Rectal smooth muscle tissue (tissue), 1 donor: ENCODE data around the gene SLC7A10.
"Not testable (repeated sequence)": the region's sequence is repeated elsewhere in the genome, so short reads cannot be mapped to it uniquely, and the experiment has no call there.

Experiments
- H3K27ac ChIP-seq: one replicate; pipeline ENCODE4 v1.7.0; 2013; ENCODE audit warnings: low read depth, low read length, inconsistent platforms
- H3K27me3 ChIP-seq: one replicate; pipeline ENCODE4 v1.7.0; 2013; ENCODE audit warnings: low read length; ENCODE audit not compliant: control insufficient read depth, insufficient read depth
- H3K36me3 ChIP-seq: one replicate; pipeline ENCODE4 v1.7.0; 2013; ENCODE audit warnings: low read length; ENCODE audit not compliant: control insufficient read depth, insufficient read depth
- H3K4me1 ChIP-seq: one replicate; pipeline ENCODE4 v1.7.0; 2013; ENCODE audit warnings: low read length; ENCODE audit not compliant: control insufficient read depth, insufficient read depth
- H3K4me3 ChIP-seq: one replicate; pipeline ENCODE4 v1.7.0; 2013; ENCODE audit warnings: low read length
- H3K9ac ChIP-seq: one replicate; pipeline ENCODE4 v1.7.0; 2013; ENCODE audit warnings: low read length

SLC7A10 gene

GRCh38 chr19:33176670-33177416, 48.8 kb downstream of the SLC7A10 start:
- H3K36me3 ChIP-seq: no peaks in the 10 kb centered on the region
- H3K27ac ChIP-seq: peak overlapping the region; percentile 90
- H3K4me3 ChIP-seq: peak overlapping the region; percentile 85
- peak overlapping the region; percentile 63 for H3K9ac ChIP-seq
- H3K27me3 ChIP-seq: no peaks in the 10 kb centered on the region
- H3K4me1 ChIP-seq: peaks cover 9% of the 10 kb centered on the region

- H3K27ac ChIP-seq: peak overlapping the region; percentile 90
Measured at GRCh38 chr19:33175886-33176669, 49.6 kb downstream of the SLC7A10 start.

GRCh38 chr19:33175156-33175782, 50.4 kb downstream of the SLC7A10 start:
- Histone ChIP-seq H3K27me3 (no peaks in the 10 kb centered on the region), H3K4me3 (no peak overlapping the region), H3K9ac (no peak overlapping the region), H3K4me1 (peaks cover 9% of the 10 kb centered on the region), H3K36me3 (no peaks in the 10 kb centered on the region), H3K27ac (no peak overlapping the region)

More at GRCh38 chr19:33175886-33176669, 49.6 kb downstream of the SLC7A10 start:
- Histone ChIP-seq H3K27me3 (no peaks in the 10 kb centered on the region), H3K36me3 (no peaks in the 10 kb centered on the region), H3K4me3 (peak overlapping the region; percentile 85), H3K9ac (peak overlapping the region; percentile 63), H3K4me1 (peaks cover 9% of the 10 kb centered on the region)

GRCh38 chr19:33174186-33174585, 51.5 kb downstream of the SLC7A10 start:
- Histone ChIP-seq H3K27ac (no peak overlapping the region), H3K9ac (no peak overlapping the region), H3K4me3 (no peak overlapping the region), H3K4me1 (peaks cover 9% of the 10 kb centered on the region), H3K27me3 (no peaks in the 10 kb centered on the region), H3K36me3 (no peaks in the 10 kb centered on the region)

GRCh38 chr19:33171916-33172359, 53.7 kb downstream of the SLC7A10 start:
- no peak overlapping the region for H3K9ac ChIP-seq
- no peaks in the 10 kb centered on the region for H3K36me3 ChIP-seq
- no peaks in the 10 kb centered on the region for H3K27me3 ChIP-seq
- peaks cover 5% of the 10 kb centered on the region for H3K4me1 ChIP-seq
- H3K4me3 ChIP-seq: no peak overlapping the region
- H3K27ac ChIP-seq: no peak overlapping the region

GRCh38 chr19:33171222-33171795, 54.3 kb downstream of the SLC7A10 start:
- H3K4me3 ChIP-seq: no peak overlapping the region
- H3K4me1 ChIP-seq: peaks cover 5% of the 10 kb centered on the region
- H3K9ac ChIP-seq: no peak overlapping the region
- no peaks in the 10 kb centered on the region for H3K36me3 ChIP-seq
- no peaks in the 10 kb centered on the region for H3K27me3 ChIP-seq
- H3K27ac ChIP-seq: no peak overlapping the region

- Histone ChIP-seq H3K4me3 (no peak overlapping the region), H3K27me3 (no peaks in the 10 kb centered on the region), H3K27ac (no peak overlapping the region), H3K9ac (no peak overlapping the region), H3K4me1 (no peaks in the 10 kb centered on the region), H3K36me3 (no peaks in the 10 kb centered on the region)
Measured at GRCh38 chr19:33168528-33168927, 57.1 kb downstream of the SLC7A10 start.

- Histone ChIP-seq H3K27me3 (no peaks in the 10 kb centered on the region), H3K4me1 (no peaks in the 10 kb centered on the region), H3K36me3 (no peaks in the 10 kb centered on the region), H3K9ac (no peak overlapping the region), H3K27ac (no peak overlapping the region), H3K4me3 (no peak overlapping the region)
Measured at GRCh38 chr19:33167438-33167837, 58.2 kb downstream of the SLC7A10 start.

- not testable (repeated sequence) for H3K36me3 ChIP-seq, H3K27me3 ChIP-seq, H3K27ac ChIP-seq, H3K9ac ChIP-seq, H3K4me1 ChIP-seq, H3K4me3 ChIP-seq
Measured at GRCh38 chr19:33166037-33166436, 59.6 kb downstream of the SLC7A10 start.

- H3K36me3 ChIP-seq: no peaks in the 10 kb centered on the region
- no peaks in the 10 kb centered on the region for H3K27me3 ChIP-seq
- H3K4me3 ChIP-seq: no peak overlapping the region
- no peak overlapping the region for H3K27ac ChIP-seq
- no peaks in the 10 kb centered on the region for H3K4me1 ChIP-seq
- no peak overlapping the region for H3K9ac ChIP-seq
Measured at GRCh38 chr19:33163481-33163880, 62.2 kb downstream of the SLC7A10 start.

GRCh38 chr19:33161201-33161600, 64.4 kb downstream of the SLC7A10 start:
- no peaks in the 10 kb centered on the region for H3K27me3 ChIP-seq
- H3K4me1 ChIP-seq: no peaks in the 10 kb centered on the region
- no peak overlapping the region for H3K9ac ChIP-seq
- H3K36me3 ChIP-seq: no peaks in the 10 kb centered on the region
- H3K27ac ChIP-seq: no peak overlapping the region
- no peak overlapping the region for H3K4me3 ChIP-seq

- Histone ChIP-seq H3K9ac (no peak overlapping the region), H3K27ac (no peak overlapping the region), H3K27me3 (no peaks in the 10 kb centered on the region), H3K36me3 (no peaks in the 10 kb centered on the region), H3K4me1 (no peaks in the 10 kb centered on the region), H3K4me3 (no peak overlapping the region)
Measured at GRCh38 chr19:33159893-33160292, 65.8 kb downstream of the SLC7A10 start.
